ENCODE data around the gene ADGRG4. TPM values are rescaled to one million over a fixed set of nuclear protein-coding genes. Genes with fewer than 3 reads are reported as not detected.
"Not testable (repeated sequence)": the region's sequence is repeated elsewhere in the genome, so short reads cannot be mapped to it uniquely, and the experiment has no call there.

ADGRG4 gene
- total and polyA plus RNA-seq, 7 donors, result under 0.01 TPM; not detected in 6

DNA sequence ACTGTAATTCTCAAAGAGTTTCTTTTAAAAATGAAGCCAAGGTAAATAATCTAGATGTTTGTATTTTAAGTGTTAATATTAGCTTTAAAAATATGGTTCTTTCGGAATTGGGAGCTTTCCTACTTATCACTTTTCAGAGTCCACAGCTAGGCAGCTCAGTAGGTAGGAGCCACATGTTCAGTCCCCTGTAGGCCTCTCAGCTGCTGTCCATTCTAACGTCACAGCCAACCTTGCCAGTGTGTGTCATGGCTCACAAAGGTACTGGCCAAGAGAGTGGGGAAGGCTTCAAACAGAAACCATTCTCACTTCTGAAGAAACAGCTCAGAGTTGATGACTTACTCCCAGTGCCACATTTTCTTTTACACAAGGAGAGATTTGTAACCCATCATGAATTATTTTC lies 137.0 kb downstream of the ADGRG4 start:
- no peak overlapping the region for H3K27ac ChIP-seq
- no peak for DNase-seq
- TF ChIP-seq, protein P1, sequence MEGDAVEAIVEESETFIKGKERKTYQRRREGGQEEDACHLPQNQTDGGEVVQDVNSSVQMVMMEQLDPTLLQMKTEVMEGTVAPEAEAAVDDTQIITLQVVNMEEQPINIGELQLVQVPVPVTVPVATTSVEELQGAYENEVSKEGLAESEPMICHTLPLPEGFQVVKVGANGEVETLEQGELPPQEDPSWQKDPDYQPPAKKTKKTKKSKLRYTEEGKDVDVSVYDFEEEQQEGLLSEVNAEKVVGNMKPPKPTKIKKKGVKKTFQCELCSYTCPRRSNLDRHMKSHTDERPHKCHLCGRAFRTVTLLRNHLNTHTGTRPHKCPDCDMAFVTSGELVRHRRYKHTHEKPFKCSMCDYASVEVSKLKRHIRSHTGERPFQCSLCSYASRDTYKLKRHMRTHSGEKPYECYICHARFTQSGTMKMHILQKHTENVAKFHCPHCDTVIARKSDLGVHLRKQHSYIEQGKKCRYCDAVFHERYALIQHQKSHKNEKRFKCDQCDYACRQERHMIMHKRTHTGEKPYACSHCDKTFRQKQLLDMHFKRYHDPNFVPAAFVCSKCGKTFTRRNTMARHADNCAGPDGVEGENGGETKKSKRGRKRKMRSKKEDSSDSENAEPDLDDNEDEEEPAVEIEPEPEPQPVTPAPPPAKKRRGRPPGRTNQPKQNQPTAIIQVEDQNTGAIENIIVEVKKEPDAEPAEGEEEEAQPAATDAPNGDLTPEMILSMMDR (IDR thresholded peaks at IDR 0.05), result no peak
- TF ChIP-seq EP300 (IDR thresholded peaks at IDR 0.05) (no peak), POLR2A (IDR thresholded peaks at IDR 0.05) (no peak), POLR2AphosphoS5 (IDR thresholded peaks at IDR 0.05) (no peak)
- peaks cover 0 to 5% (median 0%) of the 10 kb centered on the region in 3 donors for H3K27me3 ChIP-seq
- H3K4me3 ChIP-seq, result no peak overlapping the region
- WGBS, 2 donors, result 69 to 75% methylated on average over 2 of the region's 2 CpGs
- no peaks in the 10 kb centered on the region for H3K36me3 ChIP-seq
- no peaks in the 10 kb centered on the region for H3K4me1 ChIP-seq
- intact Hi-C loops (cut with DNase I), result no loop called here
- no peaks in the 10 kb centered on the region for H3K9me3 ChIP-seq

DNA sequence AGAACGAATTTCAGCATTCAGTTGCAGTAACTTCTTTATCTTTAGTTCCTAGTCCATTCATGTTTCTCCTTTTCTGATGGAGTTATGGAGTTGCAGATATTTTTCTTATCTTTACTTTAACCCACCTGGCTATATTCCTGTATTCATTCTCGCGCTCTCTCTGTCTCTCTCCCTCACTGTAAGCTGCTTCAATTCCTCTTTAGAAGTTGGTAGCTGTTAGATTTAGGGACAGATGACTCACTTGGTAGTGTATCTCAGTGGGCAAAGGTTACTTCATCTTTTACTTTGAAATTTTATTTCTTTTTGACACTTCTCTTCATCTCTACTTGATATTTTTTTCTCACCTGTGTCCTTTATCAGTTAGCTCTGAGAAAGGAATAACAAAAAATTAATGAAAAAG lies 137.4 kb downstream of the ADGRG4 start:
- no peaks in the 10 kb centered on the region for H3K36me3 ChIP-seq
- H3K27ac ChIP-seq, result no peak overlapping the region
- H3K4me1 ChIP-seq, result no peaks in the 10 kb centered on the region
- no peaks in the 10 kb centered on the region for H3K9me3 ChIP-seq
- H3K4me3 ChIP-seq, result no peak overlapping the region
- 71 to 90% methylated on average over 3 of the region's 3 CpGs for WGBS, 2 donors
- intact Hi-C loops (cut with DNase I), result no loop called here
- TF ChIP-seq POLR2AphosphoS5 (IDR thresholded peaks at IDR 0.05), result no peak
- no peak for TF ChIP-seq POLR2A (IDR thresholded peaks at IDR 0.05)
- TF ChIP-seq EP300 (IDR thresholded peaks at IDR 0.05), result no peak
- TF ChIP-seq, protein P1 (IDR thresholded peaks at IDR 0.05), result no peak
- no peak for DNase-seq
- H3K27me3 ChIP-seq, result peaks cover 0 to 5% (median 0%) of the 10 kb centered on the region in 3 donors

- H3K4me1 ChIP-seq; intact Hi-C loops (cut with DNase I); DNase-seq; H3K27ac ChIP-seq; H3K27me3 ChIP-seq; H3K36me3 ChIP-seq; H3K4me3 ChIP-seq; H3K9me3 ChIP-seq: not testable (repeated sequence)
- WGBS, 2 donors, result 76 to 84% methylated on average over 16 of the region's 18 CpGs
Observed at GRCh38 chrX:136445674-136446073, 144.9 kb downstream of the ADGRG4 start.

GRCh38 chrX:136446208-136446607 lies 145.4 kb downstream of the ADGRG4 start:
- 90 to 92% methylated on average over 6 of the region's 6 CpGs for WGBS, 2 donors
- H3K4me1 ChIP-seq, result no peaks in the 10 kb centered on the region
- no peak overlapping the region for H3K4me3 ChIP-seq
- no peaks in the 10 kb centered on the region for H3K9me3 ChIP-seq
- TF ChIP-seq POLR2A (IDR thresholded peaks at IDR 0.05), result no peak
- no peak for TF ChIP-seq POLR2AphosphoS5 (IDR thresholded peaks at IDR 0.05)
- TF ChIP-seq EP300 (IDR thresholded peaks at IDR 0.05), result no peak
- TF ChIP-seq, protein P1 (IDR thresholded peaks at IDR 0.05), result no peak
- no peaks in the 10 kb centered on the region for H3K36me3 ChIP-seq
- no peak overlapping the region for H3K27ac ChIP-seq
- intact Hi-C loops (cut with DNase I), result no loop called here
- H3K27me3 ChIP-seq, result no peaks in the 10 kb centered on the region
- DNase-seq, result no peak

GRCh38 chrX:136447308-136447707 lies 146.5 kb downstream of the ADGRG4 start:
- 88 to 97% methylated on average over 2 of the region's 2 CpGs for WGBS, 2 donors
- Histone ChIP-seq H3K9me3 (no peaks in the 10 kb centered on the region), H3K27me3 (no peaks in the 10 kb centered on the region), H3K36me3 (no peaks in the 10 kb centered on the region), H3K27ac (no peak overlapping the region), H3K4me1 (no peaks in the 10 kb centered on the region), H3K4me3 (no peak overlapping the region)
- intact Hi-C loops (cut with DNase I), result no loop called here
- TF ChIP-seq POLR2AphosphoS5 (IDR thresholded peaks at IDR 0.05) (no peak), POLR2A (IDR thresholded peaks at IDR 0.05) (no peak), EP300 (IDR thresholded peaks at IDR 0.05) (no peak)
- TF ChIP-seq, protein P1 (IDR thresholded peaks at IDR 0.05), result no peak
- no peak for DNase-seq
